Measurements from ENCODE around the gene ZNF697.
"Not testable (repeated sequence)": the region's sequence is repeated elsewhere in the genome, so short reads cannot be mapped to it uniquely, and the experiment has no call there.

Gene ZNF697

DNA sequence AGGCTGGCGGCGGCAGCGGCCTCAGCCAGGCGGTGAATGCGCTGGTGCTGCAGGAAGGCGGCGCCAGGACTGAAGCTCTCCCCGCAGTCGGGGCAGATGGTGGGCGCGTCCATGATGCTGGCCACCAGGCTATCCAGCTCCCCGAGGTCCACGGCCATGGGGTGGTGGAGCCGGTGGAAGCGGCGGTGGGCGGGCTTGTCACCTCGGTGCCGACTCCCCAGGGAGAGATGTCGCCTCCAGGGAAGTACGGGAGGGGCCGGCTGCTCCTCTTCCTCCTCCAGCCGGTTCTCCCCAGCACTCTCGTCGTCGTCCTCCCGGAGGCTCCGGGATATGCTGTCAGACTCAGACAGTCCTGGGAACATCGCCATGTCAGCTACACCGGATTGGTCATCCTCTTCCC, 24.4 kb downstream of the ZNF697 start:
- TF ChIP-seq, protein P1, sequence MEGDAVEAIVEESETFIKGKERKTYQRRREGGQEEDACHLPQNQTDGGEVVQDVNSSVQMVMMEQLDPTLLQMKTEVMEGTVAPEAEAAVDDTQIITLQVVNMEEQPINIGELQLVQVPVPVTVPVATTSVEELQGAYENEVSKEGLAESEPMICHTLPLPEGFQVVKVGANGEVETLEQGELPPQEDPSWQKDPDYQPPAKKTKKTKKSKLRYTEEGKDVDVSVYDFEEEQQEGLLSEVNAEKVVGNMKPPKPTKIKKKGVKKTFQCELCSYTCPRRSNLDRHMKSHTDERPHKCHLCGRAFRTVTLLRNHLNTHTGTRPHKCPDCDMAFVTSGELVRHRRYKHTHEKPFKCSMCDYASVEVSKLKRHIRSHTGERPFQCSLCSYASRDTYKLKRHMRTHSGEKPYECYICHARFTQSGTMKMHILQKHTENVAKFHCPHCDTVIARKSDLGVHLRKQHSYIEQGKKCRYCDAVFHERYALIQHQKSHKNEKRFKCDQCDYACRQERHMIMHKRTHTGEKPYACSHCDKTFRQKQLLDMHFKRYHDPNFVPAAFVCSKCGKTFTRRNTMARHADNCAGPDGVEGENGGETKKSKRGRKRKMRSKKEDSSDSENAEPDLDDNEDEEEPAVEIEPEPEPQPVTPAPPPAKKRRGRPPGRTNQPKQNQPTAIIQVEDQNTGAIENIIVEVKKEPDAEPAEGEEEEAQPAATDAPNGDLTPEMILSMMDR (IDR thresholded peaks at IDR 0.05; ENCODE audit: low read depth, low read length, missing control alignments), result no peak
- no peak overlapping the region for H3K4me3 ChIP-seq (replicated peaks; ENCODE audit: low read depth, low read length)
- no peak for DNase-seq (ENCODE audit: extremely low read depth, low read depth)

DNA sequence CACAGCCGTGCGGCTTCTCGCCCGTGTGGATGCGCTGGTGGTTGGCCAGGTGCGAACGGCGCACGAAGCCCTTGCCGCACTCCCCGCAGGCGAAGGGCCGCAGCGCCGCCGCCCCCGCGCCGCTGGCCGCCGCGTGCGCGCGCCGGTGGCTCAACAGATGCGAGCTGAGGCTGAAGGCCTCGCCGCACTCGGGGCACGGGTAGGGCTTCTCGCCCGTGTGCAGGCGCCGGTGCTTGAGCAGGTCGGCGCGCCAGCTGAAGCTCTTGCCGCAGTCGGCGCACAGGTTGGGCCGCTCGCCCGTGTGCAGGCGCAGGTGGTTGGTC, 24.9 kb downstream of the ZNF697 start:
- TF ChIP-seq, protein P1 (IDR thresholded peaks at IDR 0.05; ENCODE audit: low read depth, low read length, missing control alignments), result no peak
- DNase-seq (ENCODE audit: extremely low read depth, low read depth), result no peak
- no peak overlapping the region for H3K4me3 ChIP-seq (replicated peaks; ENCODE audit: low read depth, low read length)

DNA sequence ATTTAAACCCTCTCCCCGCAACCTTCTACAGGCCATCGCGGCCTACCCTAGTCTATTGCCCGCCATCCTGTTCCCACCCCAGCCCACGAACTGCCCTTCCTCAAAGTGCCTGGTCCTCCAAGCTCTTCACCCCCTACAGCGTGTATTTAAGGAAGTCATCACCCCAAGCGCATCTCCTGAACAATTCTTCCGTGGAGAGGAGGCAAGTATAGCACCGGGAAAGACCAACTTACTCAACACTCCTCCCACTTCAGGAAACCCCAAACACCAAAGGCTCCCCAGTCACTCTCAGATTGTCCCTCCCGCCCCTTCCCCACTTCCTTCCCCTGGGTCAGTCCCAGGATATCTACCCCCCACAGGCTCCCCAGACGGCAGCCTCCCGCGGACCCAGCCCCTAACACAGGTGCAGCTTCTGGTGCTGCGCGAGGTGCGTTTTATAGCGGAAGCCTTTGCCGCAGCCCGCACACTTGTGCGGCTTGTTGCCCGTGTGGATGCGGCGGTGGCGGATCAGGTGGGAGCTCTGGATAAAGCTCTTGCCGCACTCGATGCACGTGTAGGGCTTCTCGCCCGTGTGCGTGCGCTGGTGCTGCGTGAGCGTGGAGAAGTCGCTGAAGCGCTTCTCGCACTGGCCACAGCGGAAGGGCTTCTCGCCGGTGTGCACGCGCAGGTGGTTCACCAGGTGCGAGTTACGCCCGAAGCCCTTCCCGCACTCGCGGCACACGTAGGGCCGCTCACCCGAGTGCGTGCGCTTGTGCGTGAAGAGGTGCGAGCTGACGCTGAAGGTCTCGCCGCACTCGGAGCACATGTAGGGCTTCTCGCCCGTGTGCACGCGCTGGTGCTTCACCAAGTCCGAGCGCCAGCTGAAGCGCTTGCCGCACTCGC, 25.5 kb downstream of the ZNF697 start:
- no peak overlapping the region for H3K4me3 ChIP-seq (replicated peaks; ENCODE audit: low read depth, low read length)
- DNase-seq (ENCODE audit: extremely low read depth, low read depth), result no peak
- TF ChIP-seq, protein P1 (IDR thresholded peaks at IDR 0.05; ENCODE audit: low read depth, low read length, missing control alignments), result no peak

DNA sequence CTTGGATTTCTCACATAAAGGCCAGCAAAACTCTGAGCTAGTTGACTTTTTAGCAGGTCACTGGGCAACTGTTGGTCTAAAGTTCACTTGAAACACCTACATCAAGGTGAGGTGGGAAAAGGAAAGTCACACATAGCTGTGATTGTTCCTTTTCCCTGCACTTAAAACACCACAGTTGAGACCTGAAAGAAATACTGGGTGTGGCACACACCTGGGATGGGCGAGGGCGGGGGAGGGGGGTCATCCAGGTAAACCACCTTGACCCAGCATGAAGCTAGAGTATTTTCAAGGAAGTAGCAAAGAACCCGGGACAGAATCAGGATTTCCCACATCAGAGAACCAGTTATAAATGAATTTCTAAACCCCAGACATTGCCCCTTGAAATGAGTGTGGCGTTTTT, 26.4 kb downstream of the ZNF697 start:
- H3K4me3 ChIP-seq (replicated peaks; ENCODE audit: low read depth, low read length), result no peak overlapping the region
- TF ChIP-seq, protein P1 (IDR thresholded peaks at IDR 0.05; ENCODE audit: low read depth, low read length, missing control alignments), result no peak

DNA sequence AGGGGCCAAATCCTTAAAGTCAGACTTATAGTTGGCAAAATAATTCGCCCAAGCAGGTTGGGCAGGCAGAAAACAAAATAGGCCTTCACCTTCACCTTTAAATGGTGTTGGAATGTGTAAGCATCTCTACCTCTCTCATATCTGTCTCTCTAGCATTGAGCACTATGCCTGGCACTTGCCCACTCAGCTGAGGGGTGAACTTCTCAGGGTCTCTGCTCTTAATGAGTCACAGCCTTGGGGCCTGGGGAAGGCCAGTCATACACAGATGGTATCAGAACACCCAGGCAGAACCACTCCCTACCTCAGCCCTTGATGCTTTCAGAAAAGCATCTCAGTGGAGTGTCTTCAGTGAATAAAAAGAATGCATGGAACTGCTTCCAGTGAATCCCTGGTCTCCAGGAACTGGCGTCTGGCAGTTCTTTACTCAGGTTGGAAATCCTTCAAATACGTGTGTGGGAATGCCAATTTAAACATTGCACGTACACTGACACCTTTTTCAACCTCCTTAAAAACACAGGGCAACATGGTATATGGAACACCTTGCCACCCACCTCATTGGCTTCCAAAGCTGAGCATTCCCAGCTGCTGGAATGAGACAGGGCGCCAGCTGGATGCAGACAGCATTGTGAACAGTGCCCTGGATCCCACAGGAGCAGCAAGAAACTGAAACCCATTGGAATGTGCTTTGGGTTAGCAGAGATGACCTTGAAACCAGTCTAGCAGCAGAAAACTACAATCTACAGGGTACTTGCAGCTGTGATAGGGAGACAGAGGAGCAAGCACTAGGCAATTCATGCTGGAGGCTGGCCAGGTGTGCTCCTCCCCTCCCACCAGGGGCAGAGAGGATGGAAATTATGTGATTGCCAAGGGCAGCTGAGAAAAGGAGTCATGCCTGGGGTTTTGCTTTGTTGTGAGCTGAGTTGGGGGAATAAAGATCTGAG, 30.0 kb downstream of the ZNF697 start:
- DNase-seq (ENCODE audit: extremely low read depth, low read depth), result no peak
- TF ChIP-seq, protein P1 (IDR thresholded peaks at IDR 0.05; ENCODE audit: low read depth, low read length, missing control alignments), result no peak
- H3K4me3 ChIP-seq (replicated peaks; ENCODE audit: low read depth, low read length), result no peak overlapping the region

More for the DNA sequence above, 26.4 kb downstream of the ZNF697 start:
- no peak for DNase-seq (ENCODE audit: extremely low read depth, low read depth)

DNA sequence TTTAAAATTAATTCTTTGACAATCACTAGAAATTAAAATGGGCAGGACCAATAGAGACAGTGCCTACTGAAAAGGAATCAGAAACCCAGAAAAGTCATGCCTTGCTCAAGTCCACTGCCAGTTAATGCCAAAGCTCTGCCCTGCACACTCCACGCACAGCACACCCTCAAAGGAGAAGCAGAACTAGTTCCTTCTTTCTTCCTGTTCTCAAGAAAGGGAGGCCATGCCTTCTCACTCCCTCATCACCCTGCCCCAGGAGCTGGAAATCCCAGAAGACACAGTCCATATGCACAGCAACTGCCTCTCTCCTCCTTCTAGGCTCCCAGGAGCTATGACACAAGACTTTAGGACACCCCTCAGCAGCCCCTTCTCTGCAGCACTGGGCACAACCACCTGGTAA, 31.3 kb downstream of the ZNF697 start:
- DNase-seq (ENCODE audit: extremely low read depth, low read depth); H3K4me3 ChIP-seq (replicated peaks; ENCODE audit: low read depth, low read length): not testable (repeated sequence)

DNA sequence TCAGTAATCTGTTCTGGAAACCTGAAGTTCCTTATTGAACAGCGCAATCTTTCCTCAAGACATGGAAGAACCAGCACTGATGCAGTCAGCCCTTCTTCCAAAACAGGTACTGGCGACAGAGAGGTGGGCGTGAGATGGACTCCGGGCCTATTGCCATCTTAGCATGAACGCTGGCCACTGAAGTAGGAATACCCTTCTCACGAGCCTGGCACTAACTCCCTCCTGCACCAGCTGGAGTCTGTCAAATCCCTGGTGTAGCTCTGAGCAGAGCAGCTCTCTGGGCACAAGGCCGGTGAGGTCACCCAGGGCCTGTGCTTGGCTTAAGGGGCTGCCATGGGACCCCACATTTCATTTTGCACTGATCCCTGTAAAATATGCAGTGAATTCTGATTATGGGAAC, 33.0 kb downstream of the ZNF697 start:
- not testable (repeated sequence) for DNase-seq (ENCODE audit: extremely low read depth, low read depth); H3K4me3 ChIP-seq (replicated peaks; ENCODE audit: low read depth, low read length)

Measured in HFF-Myc (cell line).